Effector CD4-positive, alpha-beta T cell (primary cell): ENCODE measurements around the gene ZNRF1.
"Not testable (repeated sequence)": the region's sequence is repeated elsewhere in the genome, so short reads cannot be mapped to it uniquely, and the experiment has no call there.

Experiments
- DNase-seq: peaks from one replicate; pipeline ENCODE4 v3.0.0-alpha.2; 2020
- total RNA-seq: gene quantifications from one replicate; lab custom pipeline; 2026; lab: John Stamatoyannopoulos, UW

ZNRF1 gene
- total RNA-seq, result 1.9 reads per million, percentile 2 among the genes with 10 or more reads in this experiment

GRCh38 chr16:74998481-74999218 lies at the start of gene ZNRF1:
Gene ZNRF1, plus strand, starts transcription at chr16:74999024. Its CDS starts 648 bp downstream, at chr16:74999672.
- peak; percentile 67 for DNase-seq

DNA sequence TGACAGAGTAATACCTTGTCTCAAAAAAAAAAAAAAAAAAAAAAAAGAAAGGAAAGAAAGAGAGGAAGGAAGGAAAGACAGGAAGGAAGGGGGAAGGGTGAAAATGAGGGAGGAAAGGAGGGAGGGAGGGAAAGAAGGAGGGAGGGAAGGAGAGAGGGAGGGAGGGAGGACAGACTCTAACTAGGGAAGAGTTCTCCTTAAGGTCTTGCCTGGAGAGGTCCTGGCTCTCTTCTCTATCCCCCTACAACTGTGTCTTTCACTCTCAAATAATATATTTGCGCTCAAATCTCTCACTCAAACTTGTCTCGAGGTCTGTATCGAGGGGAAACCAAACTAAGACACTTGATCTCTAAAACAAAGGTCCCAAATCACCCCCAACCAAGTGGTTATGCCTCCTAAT lies 49.5 kb upstream of the ZNRF1 start:
- no peak for DNase-seq

- DNase-seq, result no peak
Measured at GRCh38 chr16:74950511-74950910, 48.3 kb upstream of the ZNRF1 start.

- DNase-seq, result no peak
Measured at GRCh38 chr16:74951206-74951605, 47.6 kb upstream of the ZNRF1 start.

DNA sequence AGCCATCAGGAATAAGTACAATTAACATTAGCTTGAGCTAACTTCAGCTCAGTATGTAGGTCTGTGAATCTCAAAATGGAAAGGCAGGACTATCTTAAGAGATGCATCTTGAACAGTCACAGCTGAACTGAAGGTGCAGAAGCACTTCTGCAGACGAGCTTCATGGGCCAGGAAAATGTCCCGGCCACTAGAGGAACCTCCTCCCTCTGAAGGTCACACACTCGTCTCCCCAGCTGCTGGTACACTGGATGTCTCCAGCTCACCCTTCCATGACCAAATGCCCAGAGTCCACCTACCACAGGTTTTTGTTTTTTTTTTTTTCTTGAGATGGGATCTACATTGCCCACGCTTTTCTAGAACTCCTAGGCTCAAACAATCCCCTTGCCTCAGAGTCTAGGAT lies 47.1 kb upstream of the ZNRF1 start:
- no peak for DNase-seq

- DNase-seq, result no peak
Measured at GRCh38 chr16:74954763-74955162, 44.1 kb upstream of the ZNRF1 start.

DNA sequence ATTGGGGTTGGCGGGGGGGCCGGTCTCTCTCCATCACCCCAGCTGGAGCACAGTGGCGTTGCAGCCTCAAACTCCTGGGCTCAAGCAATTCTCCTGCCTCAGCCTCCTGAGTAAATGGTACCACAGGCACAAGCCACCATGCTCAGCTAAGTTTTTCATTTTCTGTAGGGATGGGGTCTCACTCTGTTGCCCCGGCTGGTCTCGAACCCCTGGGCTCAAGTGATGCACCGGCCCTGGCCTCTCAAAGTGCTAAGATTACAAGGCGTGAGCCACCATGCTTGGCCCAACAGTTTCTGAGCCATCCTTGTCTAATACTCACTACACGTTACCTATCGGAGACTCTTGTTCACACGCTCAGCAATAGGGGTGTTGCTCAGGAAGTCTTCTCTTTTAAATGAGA lies 25.5 kb upstream of the ZNRF1 start:
- DNase-seq, result no peak

DNA sequence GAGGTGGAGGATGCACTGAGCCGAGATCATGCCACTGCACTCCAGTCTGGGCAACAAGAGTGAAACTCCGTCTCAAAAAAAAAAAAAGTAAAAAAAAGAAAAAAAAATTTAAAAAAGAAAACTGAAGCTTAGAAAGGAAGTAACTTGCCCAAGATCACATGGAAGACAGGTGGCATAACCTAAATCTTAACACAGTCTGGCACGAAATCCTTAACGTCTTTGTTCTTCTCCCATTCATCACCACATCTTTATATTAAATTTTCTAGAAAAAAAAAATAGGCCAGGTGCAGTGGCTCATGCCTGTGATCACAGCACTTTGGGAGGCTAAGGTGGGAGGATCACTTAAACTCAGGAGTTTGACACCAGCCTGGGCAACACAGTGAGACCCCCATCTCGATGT lies 23.2 kb upstream of the ZNRF1 start:
- no peak for DNase-seq

DNA sequence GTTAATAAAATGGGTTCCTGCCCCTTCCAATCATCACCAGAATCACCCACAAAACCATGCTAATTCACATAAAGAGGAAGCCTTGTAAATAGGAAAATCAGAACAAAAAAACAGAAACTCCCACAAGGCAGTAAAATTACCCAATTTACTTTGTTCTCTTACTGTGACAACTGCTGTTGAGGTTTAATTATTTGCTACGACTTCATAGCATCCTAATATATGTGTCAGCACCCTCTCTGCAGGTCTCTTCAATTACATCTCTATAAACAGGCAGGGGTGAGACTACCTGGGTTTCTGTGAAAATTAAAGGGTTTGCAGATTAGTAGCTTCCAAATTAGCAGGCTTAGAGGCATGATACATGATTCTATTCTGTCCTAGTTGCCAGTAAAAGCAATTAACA lies 16.6 kb upstream of the ZNRF1 start:
- DNase-seq, result no peak

GRCh38 chr16:74984194-74984528 lies 14.7 kb upstream of the ZNRF1 start:
- DNase-seq, result no peak

DNA sequence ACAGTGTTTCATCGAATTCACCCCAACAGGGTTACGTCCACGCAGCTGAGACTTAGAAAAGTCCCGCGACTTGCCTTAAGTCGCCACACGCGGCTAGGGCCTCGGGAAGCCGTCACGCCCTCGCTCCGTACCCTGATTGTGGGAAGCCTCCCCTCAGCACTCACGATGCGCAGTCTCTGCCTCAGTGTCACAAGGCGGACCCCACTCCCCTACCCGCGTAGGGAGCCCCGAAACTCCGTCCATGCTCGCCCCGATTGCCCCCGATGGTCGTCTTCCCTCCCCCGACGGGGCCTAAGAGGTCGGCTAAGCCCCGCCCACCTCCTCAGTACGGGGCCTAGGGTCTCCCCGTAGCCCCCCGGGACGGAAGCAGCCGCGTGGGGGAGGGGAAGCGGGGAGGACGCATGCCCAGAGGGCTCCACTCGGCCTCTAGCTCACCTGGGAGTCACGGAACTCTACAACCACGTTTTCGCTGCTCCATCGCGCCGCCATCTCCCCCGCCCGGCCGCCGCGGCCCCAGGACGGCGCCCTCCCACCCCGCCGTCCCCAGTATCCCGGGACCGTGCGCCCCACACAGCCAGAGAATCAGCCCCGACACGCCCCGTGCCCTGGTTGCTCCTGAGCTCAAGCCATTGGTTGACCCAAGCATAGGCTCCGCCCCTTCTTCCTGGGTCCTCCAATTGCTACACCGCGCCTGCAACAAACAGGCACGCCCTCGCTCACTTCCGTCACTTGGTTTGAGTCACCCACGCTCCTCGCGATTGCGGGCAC lies 14.1 kb upstream of the ZNRF1 start, which contains the start of gene WDR59:
Gene WDR59, minus strand, starts transcription at position 595 of the 768 bp plus-strand sequence. Its CDS starts 106 bp downstream, at position 489.
- peak; percentile 99 for DNase-seq

- DNase-seq, result no peak
Measured at GRCh38 chr16:74987027-74987681, 11.7 kb upstream of the ZNRF1 start.

GRCh38 chr16:74989864-74990263 lies 9.0 kb upstream of the ZNRF1 start:
- not testable (repeated sequence) for DNase-seq

DNA sequence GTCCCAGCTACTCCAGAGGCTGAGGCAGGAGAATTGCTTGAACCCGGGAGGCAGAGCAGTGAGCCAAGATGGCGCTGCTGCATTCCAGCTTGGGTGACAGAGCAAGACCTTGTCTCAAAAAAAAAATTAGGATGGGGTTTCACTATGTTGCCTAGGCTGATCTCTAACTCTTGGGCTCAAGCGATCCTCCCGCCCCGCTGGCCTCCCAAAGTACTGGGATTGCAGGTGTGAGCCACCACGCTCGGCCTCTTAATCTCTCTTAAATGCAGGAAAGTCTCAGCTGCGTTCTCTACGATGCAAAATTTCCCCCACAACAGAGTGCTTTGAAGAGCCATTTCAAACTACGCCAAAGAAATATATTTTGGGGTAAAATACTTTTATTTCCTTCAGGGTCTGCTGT lies 8.0 kb upstream of the ZNRF1 start:
- no peak for DNase-seq

DNA sequence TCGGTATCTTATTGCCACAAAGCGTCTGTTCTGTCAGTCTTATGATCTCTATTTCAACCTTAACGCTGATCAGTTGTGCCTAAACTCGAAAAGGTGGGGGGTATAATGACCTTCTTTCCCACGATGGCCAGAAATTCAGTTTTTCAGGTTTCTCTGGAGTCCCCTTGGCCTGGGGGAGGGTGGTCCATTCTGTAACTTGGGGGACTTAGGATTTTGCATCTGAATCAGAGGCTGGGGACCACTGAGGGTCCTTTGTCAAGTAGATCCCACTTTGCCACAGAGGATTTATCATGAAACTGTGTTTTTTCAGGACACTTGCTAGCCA lies 7.6 kb upstream of the ZNRF1 start:
- no peak for DNase-seq

GRCh38 chr16:74991593-74992403 lies 7.0 kb upstream of the ZNRF1 start:
- DNase-seq, result no peak

DNA sequence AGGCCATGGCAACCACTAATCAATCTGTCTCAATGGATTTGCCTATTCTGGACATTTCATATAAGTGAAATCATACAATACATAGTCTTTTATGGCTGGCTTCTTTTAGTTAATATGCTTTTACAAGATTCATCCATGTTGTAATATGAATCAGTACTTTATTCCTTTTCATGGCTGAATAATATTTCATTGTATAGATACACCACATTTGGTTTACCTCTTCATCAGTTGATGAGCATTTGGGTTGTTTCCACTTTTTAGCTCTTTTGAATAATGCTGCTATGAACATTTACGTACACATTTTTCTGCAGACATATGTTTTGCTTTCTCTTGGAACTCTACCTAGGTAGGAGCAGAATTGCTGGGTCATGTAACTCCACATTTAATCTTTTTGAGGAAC lies 2.8 kb upstream of the ZNRF1 start:
- DNase-seq, result no peak

GRCh38 chr16:74997042-74997491 lies 1.8 kb upstream of the ZNRF1 start:
- DNase-seq, result no peak

DNA sequence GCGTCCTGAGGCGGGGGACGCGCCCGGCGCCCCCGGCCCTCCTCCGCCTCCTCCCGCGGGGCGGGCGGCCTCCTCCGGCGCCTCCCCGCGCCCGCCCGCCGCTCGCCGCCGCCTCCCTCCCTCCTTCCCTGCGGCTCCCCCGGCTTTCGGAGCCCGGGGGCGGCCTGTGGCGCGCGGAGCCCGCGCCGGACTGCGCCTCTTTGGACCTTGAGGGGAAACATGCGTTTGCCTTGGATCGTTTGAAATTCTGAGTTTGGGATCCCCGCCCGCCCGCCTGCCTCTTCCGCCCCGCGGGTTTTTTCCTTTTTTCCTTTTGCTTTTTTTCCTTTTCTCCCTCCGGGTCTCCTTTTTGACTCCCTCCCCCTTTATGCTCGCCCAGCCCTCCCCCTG lies 390 bp downstream of the ZNRF1 start:
- DNase-seq, result no peak

- DNase-seq, result peak; percentile 41
Measured at GRCh38 chr16:74999609-75000480, 1.0 kb downstream of the ZNRF1 start.

DNA sequence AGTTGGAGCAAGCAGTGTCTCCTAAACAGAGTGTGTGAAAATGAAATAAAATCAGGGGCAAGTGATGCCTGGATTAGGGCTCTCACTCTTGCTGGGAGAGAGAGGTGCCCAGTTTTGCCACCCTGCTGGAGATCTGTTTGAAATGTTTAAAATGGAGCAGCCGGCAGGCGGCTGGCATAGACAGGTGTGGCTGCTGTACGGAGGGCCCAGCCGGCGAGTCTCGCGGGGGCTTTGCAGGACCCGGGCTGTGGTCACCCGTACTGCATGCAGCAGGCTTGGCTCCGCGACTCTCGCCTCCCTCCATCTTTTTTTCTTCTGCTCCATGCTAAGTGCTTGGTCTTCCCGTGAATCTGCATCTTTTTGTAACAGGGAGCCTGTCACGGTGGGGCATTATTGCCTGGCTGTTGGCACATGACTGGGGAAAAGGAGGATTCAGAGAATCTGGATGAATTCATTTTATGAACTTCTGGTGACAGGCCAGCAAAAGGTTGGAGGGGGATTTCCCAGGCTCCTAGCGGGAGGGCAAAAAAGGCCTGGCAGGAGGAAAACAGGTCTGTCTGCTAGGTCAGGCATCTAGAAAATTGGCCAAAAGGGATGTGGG lies 1.8 kb downstream of the ZNRF1 start:
- DNase-seq, result no peak
